ENCODE measurements around the gene SELENON.

- no peak for TF ChIP-seq CTCF (conservative IDR thresholded peaks at IDR 0.05; ENCODE audit: low read depth, low read length)
- TF ChIP-seq RAD21 (IDR thresholded peaks at IDR 0.05; ENCODE audit: low read length), result no peak
- no peak for TF ChIP-seq POLR2A (IDR thresholded peaks at IDR 0.05; ENCODE audit: low read depth, low read length)
- TF ChIP-seq MAZ (IDR thresholded peaks at IDR 0.05; ENCODE audit: borderline replicate concordance, low read depth, low read length), result no peak
- TF ChIP-seq, protein P1, sequence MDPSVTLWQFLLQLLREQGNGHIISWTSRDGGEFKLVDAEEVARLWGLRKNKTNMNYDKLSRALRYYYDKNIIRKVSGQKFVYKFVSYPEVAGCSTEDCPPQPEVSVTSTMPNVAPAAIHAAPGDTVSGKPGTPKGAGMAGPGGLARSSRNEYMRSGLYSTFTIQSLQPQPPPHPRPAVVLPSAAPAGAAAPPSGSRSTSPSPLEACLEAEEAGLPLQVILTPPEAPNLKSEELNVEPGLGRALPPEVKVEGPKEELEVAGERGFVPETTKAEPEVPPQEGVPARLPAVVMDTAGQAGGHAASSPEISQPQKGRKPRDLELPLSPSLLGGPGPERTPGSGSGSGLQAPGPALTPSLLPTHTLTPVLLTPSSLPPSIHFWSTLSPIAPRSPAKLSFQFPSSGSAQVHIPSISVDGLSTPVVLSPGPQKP (IDR thresholded peaks at IDR 0.05; ENCODE audit: borderline replicate concordance, low read depth, low read length), result no peak
- TF ChIP-seq BHLHE40 (IDR thresholded peaks at IDR 0.05; ENCODE audit: low read depth, low read length), result no peak
- TF ChIP-seq CEBPB (IDR thresholded peaks at IDR 0.05; ENCODE audit: low read depth, low read length), result no peak
- TF ChIP-seq RFX5 (IDR thresholded peaks at IDR 0.05; ENCODE audit: low read depth, low read length), result no peak
- TF ChIP-seq RCOR1 (IDR thresholded peaks at IDR 0.05; ENCODE audit: insufficient replicate concordance, low read length), result no peak
- no peak for TF ChIP-seq SMC3 (IDR thresholded peaks at IDR 0.05; ENCODE audit: low read depth, low read length)
- TF ChIP-seq USF2 (IDR thresholded peaks at IDR 0.05; ENCODE audit: low read depth, low read length), result no peak
Observed at GRCh38 chr1:25826571-25826970, 26.6 kb downstream of the SELENON start.
